ENCODE measurements around the gene BOC.

Gene BOC

DNA sequence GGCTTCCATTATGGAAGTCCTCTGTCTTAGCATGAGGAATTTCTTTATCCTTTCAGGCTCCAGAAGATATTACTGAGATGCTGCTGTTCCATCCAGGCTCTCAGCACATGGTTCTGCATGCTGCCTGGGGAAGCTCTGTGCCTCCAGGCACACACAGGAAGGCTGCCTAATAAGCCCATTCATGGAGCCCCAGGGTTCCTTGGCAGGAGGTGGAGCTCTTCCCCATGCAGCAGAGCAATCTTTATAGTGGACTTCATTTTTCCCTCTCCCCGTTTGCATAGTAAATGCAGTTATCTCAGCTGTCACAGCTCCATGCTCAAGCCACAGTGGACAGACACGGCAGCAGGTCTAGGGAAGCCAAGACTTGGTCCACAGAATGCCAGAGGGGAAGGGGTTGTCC, 57.6 kb downstream of the BOC start:
- DNase-seq (ENCODE audit: low read depth in 2 of 2, low spot score in 1 of 2) = no peak

DNA sequence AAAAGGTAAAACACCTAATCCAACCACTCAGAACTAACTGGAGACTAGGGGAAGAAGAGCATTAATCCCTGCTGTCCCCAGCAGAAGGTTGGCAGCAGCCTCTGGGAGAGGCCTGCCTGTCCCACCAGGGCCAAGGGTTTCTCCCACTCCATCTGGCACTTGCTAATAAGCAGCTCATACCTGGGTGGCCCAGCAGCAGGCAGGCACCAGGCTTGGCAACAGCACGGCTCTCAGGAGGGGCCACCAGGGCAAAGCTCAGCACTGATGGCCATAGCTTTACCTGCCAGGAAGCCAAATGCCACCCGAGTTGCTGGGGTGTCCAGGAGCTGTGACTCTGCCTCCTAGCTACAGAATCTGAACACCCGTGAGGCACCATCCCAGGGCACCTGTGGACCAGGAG, 58.3 kb downstream of the BOC start:
- no peak for DNase-seq (ENCODE audit: low read depth in 2 of 2, low spot score in 1 of 2)

DNA sequence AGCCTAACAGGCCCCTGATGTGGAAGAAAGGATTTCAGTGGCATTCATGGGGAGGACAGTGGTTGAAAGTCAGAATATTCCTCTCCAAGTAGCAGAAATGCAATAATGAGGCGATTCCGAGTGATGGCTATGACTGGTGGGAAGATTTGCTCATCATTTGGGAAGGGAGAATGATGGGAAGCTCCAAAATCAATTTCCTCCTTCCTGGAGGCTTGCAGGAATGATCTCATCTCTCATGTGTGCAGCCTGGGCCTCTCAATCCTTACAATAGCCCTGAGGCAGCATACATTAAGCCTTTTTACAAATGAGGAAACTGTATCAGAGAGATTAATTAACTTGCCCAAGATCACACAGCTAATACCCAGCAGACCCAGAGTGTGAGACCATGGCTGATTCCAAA, 58.7 kb downstream of the BOC start:
- DNase-seq (ENCODE audit: low read depth in 2 of 2, low spot score in 1 of 2) = no peak

DNA sequence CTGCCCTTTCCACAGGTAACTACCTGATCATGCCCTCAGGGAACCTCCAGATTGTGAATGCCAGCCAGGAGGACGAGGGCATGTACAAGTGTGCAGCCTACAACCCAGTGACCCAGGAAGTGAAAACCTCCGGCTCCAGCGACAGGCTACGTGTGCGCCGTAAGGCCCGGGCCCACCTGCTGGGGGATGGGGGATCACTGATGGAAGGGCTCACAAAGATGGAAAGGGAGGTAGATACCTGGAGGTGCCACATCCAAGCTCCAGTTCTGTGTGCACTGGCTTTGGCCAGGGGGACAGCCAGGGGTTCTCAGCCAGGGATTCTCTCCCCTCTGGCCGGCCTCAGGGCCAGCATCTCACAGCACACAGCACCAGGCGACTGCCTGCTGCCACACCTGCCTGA, 59.4 kb downstream of the BOC start:
- DNase-seq (ENCODE audit: low read depth in 2 of 2, low spot score in 1 of 2) = no peak

DNA sequence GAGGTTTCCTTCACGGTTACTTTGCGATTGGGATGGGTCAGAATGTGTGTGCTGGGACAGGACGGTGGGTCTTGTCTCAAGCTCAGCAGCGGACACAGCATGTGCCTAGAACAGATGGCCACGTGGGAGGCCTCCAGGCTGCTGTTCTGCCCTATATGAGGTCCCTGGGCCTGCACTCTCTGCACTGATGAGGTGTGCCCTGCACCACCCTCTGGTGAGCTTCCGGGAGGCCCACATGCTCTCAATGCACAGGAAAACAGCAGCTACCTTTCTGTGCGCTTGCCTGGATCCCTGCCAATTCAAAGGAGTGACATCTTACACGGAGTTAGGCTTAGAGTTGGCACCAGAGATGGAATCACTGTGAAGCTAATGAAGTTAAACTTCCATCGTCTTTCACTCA, 59.8 kb downstream of the BOC start:
- no peak for DNase-seq (ENCODE audit: low read depth in 2 of 2, low spot score in 1 of 2)

DNA sequence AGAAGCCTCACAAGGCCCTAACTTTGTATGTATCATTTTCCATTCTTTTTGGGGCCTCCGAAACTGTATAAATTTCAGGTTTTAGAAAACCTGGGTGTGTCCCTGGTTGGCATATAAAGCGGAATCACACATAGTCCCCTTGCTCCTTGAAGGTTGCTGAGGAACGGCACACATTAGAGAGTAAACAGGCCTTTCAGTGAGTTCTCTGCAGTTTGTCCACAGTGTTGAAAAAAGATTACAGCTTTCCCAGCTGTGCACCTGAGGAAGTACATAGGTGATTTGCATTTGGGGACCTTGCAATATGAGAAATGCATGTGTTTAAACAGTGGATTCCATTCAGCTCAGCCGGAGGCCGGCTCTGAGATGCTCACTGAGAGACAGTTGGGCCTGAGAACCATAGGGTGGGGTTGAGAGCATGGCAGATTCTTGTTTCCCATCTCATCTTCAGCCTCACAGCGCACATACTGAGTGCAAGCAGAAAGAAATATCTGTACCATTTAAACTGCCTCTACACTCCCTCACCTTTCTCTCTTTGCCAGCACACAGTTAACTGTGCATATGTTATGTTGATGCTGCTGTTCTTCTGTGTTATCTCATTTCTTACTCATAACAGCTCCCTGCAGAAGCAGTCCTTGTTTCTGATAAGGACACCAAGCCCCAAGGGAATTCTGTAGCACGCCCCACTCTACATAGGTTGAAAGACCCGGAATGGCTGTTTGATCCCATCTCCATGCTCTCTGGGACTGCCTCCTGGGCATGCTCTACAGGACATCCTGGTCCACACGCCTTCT, 60.4 kb downstream of the BOC start:
- DNase-seq (ENCODE audit: low read depth in 2 of 2, low spot score in 1 of 2) = no peak

DNA sequence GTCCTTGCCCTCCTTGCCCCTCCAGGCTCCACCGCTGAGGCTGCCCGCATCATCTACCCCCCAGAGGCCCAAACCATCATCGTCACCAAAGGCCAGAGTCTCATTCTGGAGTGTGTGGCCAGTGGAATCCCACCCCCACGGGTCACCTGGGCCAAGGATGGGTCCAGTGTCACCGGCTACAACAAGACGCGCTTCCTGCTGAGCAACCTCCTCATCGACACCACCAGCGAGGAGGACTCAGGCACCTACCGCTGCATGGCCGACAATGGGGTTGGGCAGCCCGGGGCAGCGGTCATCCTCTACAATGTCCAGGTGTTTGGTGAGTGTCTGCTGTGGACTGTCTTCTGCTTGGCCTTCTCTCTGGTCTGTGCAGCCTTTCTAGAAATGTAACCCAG, 61.0 kb downstream of the BOC start:
- DNase-seq (ENCODE audit: low read depth in 2 of 2, low spot score in 1 of 2) = no peak

DNA sequence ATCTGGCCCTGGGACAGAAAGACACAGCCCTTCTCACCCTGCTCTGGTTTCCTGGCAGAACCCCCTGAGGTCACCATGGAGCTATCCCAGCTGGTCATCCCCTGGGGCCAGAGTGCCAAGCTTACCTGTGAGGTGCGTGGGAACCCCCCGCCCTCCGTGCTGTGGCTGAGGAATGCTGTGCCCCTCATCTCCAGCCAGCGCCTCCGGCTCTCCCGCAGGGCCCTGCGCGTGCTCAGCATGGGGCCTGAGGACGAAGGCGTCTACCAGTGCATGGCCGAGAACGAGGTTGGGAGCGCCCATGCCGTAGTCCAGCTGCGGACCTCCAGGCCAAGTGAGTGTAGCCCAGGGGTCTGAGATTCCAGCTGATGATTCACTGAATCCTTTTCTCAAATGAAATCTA, 61.7 kb downstream of the BOC start:
- no peak for DNase-seq (ENCODE audit: low read depth in 2 of 2, low spot score in 1 of 2)

DNA sequence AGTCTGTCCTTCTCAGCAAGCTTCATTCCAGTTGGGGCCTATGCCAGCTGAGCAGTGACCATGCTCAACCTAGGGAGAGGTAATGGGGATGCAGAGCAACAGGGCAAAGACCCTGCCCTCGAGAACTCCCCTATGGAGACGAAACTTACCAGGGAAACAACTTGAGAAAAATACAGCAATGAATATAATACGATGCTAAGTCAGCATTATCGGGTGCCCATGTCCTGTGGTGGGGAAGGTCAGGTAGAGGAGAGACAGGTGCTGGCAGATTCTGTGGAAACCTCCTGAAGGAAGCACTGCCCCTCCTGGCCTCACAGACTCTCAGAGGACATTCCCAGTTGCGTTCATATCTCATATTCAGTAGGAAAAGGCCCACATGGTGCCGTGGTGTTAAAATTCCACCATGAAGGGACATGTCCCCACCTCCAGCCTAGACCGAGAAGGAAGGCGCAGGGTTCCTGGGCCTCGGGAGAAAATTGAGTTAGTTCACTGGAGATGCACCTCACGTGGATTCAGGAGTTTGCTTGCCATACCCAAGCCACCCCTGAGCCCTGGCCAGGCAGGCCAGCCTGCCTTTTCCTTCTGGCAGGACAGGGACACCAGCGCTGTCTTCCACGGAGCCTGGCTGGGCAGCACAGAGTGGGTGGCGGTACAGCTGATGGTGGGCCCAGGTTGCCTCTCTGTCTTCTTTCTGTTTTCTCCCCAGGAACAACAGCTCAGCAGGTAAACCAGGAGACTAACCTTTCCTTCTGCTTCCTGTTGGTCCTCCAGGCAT, 62.4 kb downstream of the BOC start:
- no peak for DNase-seq (ENCODE audit: low read depth in 2 of 2, low spot score in 1 of 2)

DNA sequence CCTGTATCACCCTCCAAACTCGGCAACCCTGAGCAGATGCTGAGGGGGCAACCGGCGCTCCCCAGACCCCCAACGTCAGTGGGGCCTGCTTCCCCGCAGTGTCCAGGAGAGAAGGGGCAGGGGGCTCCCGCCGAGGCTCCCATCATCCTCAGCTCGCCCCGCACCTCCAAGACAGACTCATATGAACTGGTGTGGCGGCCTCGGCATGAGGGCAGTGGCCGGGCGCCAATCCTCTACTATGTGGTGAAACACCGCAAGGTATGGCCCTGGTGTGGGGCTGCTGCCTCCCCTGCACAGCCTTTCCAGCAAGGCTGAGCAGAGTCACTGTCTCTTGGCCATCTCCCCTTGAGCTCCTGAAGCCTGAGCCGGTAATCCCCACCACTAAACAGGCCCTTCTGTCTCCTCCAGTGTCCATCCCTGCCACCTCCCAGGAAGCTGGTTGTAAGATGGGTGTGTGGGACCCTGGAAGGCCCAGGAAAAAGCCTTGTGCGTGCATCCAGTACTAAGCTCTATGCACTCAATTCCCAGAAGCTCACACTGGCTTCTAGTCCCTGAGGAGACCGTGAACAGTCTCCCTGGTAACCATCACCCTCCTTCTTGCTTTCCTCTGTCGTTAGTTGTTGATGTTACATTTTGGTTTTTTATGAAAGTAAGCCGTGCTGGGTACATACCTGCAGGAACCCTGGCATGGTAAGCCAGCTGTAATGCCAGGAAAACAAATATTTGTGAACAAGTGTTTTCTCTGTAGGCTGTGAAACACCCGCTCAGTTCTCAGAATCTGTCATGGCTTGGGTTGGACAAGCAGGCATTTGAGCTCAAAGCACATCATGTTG, 63.3 kb downstream of the BOC start:
- DNase-seq (ENCODE audit: low read depth in 2 of 2, low spot score in 1 of 2) = no peak

DNA sequence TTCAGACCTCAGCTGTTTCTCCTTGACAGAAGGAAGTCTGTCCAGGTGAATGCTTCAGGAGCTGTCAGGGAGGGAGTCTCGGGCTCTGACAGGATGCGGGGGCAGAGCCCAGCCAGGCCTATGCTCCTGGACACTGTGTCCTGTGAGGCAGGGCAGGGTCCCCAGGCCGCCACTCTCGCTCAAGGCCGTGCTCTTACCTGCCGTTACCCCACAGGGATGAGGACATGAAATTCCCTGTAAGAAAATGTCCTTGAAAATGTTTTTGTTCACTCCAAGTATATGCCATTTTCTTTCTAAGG, 63.9 kb downstream of the BOC start:
- DNase-seq (ENCODE audit: low read depth in 2 of 2, low spot score in 1 of 2) = no peak

DNA sequence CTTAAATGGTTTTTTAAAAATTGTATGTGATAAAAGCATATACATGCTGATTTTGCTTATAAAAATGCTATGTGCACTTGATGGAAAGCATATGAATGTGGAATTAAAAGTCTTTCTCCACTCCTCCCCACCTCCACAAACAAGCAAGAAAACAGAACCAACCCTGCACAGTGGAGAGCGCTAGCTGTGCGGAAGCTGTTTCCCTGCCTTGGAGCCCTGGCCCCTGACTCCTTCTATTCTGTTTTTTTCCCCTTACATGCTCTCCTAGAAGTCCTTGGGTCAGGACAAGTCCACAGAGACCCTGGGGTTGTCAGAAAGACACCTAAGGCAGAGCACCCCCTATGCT, 64.2 kb downstream of the BOC start:
- DNase-seq (ENCODE audit: low read depth in 2 of 2, low spot score in 1 of 2) = no peak

DNA sequence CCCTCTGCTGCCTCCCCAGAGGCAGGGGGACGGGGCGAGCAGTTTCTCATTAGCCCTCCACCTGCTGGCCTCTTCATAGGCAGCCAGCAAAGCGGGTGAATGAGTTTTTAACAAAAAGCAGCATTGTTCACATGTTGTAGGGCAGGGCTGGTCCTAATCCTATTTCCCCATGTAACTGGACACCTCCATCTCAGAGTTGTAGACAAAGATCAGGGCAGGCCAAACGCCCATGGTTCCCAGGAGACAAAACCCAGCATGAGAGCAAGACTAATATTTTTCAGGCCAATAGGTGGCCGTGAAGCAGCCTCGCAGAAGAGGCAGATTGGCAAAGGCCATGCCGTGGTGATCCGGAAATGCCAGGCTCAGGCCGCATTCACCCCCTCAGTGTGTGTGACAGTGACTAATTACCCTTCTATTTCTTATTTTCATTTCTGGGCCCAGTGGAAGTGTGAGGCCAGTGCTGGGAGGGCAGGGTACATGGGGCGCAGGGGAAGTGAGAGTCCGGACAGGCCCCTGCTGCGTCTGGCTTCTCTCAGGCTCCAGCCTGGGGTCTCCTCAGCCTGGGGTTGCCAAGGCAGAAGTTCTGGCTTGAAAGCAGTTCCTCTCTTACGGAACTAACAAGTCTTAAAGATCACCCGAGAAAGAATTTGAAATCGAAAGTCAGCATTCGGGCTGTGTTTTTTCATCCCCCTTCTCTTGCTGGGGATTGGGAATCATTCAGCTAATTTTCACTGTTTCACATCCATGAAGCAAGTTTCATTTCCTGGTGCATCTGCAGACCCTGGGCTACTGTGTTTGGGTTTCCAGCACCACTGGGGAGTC, 64.8 kb downstream of the BOC start:
- no peak for DNase-seq (ENCODE audit: low read depth in 2 of 2, low spot score in 1 of 2)

DNA sequence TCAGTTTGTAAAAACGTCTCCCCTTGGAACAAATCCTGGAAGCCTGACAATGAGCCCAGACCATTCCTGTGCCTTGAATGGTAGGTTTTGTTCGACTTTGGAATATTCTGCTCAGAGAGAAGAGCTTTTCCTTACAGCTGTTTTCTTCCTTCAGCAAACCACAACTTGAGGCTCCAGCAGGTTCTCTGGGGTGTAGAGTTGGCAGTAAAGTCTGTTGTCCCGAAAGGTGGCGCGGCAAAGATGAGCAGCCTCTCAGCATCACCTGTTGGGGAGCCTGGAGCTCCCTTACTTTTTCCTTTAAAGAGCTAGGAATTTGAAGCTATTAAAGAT, 65.4 kb downstream of the BOC start:
- DNase-seq (ENCODE audit: low read depth in 2 of 2, low spot score in 1 of 2) = no peak

DNA sequence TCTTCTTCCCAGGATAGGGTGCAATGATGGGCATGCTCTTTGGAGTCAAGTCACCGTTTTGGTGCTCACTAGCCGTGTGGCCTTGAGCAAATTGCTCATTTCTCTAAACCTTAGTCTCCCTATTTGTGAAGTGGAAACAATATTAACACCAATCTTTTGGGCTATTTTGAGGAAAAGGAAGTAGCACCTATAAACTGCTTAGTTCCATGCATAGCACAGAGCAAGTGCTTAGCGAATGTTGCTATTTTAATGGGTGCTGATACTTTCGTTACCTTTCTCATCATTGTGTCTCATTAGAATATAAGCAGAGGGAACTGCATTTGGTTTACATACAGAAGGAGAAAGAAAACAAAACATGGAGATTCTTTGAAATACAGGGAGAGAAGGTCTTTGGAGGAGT, 66.1 kb downstream of the BOC start:
- no peak for DNase-seq (ENCODE audit: low read depth in 2 of 2, low spot score in 1 of 2)

DNA sequence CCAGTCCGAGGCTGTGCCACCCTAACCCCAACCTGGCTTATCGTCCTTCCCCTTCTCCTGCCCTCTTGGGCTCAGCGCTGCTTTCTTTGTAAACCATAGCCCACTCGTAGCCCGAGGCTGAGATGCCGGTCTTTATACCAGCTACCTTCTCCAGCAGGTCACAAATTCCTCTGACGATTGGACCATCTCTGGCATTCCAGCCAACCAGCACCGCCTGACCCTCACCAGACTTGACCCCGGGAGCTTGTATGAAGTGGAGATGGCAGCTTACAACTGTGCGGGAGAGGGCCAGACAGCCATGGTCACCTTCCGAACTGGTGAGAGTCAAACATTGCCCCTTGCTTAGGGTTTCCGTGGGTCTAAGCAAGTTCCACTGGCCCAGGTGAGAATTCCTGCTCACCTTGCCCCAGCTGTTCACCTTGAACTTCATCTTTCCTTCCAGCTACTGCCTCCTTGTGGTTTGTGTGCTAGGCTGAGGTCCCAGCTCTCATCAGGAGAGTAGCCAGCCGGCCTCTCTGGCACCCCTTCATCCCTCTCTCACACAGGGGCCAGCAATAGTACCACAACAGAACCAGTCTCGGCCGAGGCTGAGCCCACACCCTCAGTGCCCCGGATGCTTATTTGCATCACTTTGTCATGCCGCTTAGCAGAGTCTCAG, 66.7 kb downstream of the BOC start:
- DNase-seq (ENCODE audit: low read depth in 2 of 2, low spot score in 1 of 2) = no peak

DNA sequence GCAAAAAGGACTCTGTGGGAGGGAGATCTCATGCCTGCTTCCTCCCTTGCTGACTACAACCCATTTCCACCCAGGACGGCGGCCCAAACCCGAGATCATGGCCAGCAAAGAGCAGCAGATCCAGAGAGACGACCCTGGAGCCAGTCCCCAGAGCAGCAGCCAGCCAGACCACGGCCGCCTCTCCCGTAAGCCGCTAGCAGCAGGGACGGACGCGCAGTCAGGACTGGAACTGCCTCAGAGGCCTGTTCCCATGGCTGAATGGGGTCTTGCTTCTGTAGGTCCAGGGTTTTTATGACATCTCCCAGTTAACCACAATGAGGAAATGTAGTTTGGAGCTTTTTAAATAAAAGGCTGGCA, 67.2 kb downstream of the BOC start:
- DNase-seq (ENCODE audit: low read depth in 2 of 2, low spot score in 1 of 2) = no peak

DNA sequence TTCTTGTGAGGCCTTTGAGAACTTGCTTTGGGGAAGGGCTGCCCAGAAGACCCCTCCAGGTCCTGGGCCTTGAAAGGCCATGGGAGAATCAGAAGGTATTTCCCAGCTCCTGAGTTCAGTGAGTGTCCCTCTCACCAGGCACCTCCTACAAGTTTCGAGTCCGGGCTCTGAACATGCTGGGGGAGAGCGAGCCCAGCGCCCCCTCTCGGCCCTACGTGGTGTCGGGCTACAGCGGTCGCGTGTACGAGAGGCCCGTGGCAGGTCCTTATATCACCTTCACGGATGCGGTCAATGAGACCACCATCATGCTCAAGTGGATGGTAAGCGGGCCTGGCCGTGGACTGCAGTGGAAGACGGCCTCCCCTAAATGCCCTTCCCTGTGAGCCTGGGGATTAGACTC, 68.3 kb downstream of the BOC start:
- no peak for DNase-seq (ENCODE audit: low read depth in 2 of 2, low spot score in 1 of 2)

DNA sequence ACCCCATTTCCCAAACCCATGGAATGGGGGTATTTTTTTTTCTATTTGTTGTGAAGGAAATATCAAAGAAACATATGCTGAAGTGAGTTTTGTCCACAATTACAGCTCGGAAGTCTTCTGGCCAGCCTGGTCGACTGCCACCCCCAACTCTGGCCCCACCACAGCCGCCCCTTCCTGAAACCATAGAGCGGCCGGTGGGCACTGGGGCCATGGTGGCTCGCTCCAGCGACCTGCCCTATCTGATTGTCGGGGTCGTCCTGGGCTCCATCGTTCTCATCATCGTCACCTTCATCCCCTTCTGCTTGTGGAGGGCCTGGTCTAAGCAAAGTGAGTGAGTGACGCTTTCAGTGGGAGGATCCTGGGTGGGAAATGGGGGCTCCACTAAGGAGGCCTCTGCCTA, 71.9 kb downstream of the BOC start:
- DNase-seq (ENCODE audit: low read depth in 2 of 2, low spot score in 1 of 2) = no peak

DNA sequence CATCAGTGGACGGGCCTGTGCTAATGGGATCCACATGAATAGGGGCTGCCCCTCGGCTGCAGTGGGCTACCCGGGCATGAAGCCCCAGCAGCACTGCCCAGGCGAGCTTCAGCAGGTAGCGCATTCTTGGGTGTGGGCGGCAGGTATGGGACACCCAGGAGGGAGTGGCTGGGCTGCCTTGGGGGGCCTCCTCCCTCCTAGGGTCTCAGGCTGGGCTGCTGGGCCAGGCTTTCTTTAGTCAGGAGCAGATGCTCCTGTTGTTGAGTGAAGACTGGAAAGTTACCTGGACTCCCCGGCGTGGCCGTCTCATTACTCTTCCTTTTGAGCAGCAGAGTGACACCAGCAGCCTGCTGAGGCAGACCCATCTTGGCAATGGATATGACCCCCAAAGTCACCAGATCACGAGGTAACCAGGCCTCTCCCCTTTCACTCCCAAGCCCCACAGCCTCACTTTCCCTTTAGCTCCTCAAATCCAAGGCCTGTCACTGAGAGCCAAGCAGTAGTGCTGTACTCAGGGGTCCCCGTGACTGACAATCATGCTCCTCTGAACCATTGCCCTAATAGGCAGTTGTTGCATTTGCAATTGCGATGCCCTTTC, 73.2 kb downstream of the BOC start:
- no peak for DNase-seq (ENCODE audit: low read depth in 2 of 2, low spot score in 1 of 2)

DNA sequence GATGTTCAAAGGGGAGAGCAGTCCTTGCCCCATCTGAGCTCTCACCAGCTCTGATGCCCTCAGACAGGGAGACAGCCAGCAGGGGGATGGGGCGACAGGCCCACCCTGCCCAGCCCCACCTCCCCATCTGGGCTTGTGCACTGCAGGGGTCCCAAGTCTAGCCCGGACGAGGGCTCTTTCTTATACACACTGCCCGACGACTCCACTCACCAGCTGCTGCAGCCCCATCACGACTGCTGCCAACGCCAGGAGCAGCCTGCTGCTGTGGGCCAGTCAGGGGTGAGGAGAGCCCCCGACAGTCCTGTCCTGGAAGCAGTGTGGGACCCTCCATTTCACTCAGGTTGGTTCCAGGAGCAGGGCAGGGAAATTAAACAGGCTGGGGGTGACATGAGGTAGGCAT, 73.9 kb downstream of the BOC start:
- DNase-seq (ENCODE audit: low read depth in 2 of 2, low spot score in 1 of 2) = no peak

Measured in stimulated activated CD8-positive, alpha-beta memory T cell treated with anti-CD3 and anti-CD28 coated beads, Interleukin-4, amount 100 ng/mL, for 1 hour (primary cell).